Mucosa of stomach (tissue), 1 donor: ENCODE results near the gene ACSL1.
A peak's percentile ranks its signal among the peaks of the same experiment; 100 is the strongest.

Source experiments
- H3K27me3 ChIP-seq: one replicate; pipeline ENCODE4 v1.7.0; 2013; ENCODE audit warnings: mild to moderate bottlenecking, low read length; ENCODE audit not compliant: control insufficient read depth, insufficient read depth
- H3K36me3 ChIP-seq: one replicate; pipeline ENCODE4 v1.7.0; 2013; ENCODE audit warnings: low read length; ENCODE audit not compliant: control insufficient read depth, insufficient read depth
- H3K4me1 ChIP-seq: one replicate; pipeline ENCODE4 v1.7.0; 2013; ENCODE audit warnings: mild to moderate bottlenecking, low read length; ENCODE audit not compliant: control insufficient read depth, insufficient read depth
- H3K4me3 ChIP-seq: one replicate; pipeline ENCODE4 v1.7.0; 2013; ENCODE audit warnings: low read length
- H3K9ac ChIP-seq: one replicate; pipeline ENCODE4 v1.7.0; 2013; ENCODE audit warnings: mild to moderate bottlenecking, low read length, moderate library complexity
- H3K9me3 ChIP-seq: one replicate; pipeline ENCODE4 v1.7.0; 2013; ENCODE audit warnings: mild to moderate bottlenecking, low read length, moderate library complexity; ENCODE audit not compliant: control insufficient read depth
- donor health status: Pancreatic carcinoma.

The ACSL1 gene, protein sequence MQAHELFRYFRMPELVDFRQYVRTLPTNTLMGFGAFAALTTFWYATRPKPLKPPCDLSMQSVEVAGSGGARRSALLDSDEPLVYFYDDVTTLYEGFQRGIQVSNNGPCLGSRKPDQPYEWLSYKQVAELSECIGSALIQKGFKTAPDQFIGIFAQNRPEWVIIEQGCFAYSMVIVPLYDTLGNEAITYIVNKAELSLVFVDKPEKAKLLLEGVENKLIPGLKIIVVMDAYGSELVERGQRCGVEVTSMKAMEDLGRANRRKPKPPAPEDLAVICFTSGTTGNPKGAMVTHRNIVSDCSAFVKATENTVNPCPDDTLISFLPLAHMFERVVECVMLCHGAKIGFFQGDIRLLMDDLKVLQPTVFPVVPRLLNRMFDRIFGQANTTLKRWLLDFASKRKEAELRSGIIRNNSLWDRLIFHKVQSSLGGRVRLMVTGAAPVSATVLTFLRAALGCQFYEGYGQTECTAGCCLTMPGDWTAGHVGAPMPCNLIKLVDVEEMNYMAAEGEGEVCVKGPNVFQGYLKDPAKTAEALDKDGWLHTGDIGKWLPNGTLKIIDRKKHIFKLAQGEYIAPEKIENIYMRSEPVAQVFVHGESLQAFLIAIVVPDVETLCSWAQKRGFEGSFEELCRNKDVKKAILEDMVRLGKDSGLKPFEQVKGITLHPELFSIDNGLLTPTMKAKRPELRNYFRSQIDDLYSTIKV

GRCh38 chr4:184825896-184826690 is at the start of gene ACSL1:
TSS of gene ACSL1 (minus strand) at chr4:184825968. CDS start at chr4:184803514, 22,454 bp downstream.
- Histone ChIP-seq H3K9me3 (no peaks in the 10 kb centered on the region), H3K36me3 (no peaks in the 10 kb centered on the region), H3K4me1 (peaks cover 8% of the 10 kb centered on the region), H3K9ac (peak within 1 kb of the TSS; percentile 55), H3K27me3 (peaks cover 4% of the 10 kb centered on the region), H3K4me3 (no peak within 1 kb of the TSS)

GRCh38 chr4:184873054-184873453 is 47.3 kb upstream of the ACSL1 start:
- Histone ChIP-seq H3K9me3 (no peaks in the 10 kb centered on the region), H3K4me1 (no peaks in the 10 kb centered on the region), H3K36me3 (no peaks in the 10 kb centered on the region), H3K4me3 (no peak overlapping the region), H3K9ac (no peak overlapping the region), H3K27me3 (no peaks in the 10 kb centered on the region)

DNA sequence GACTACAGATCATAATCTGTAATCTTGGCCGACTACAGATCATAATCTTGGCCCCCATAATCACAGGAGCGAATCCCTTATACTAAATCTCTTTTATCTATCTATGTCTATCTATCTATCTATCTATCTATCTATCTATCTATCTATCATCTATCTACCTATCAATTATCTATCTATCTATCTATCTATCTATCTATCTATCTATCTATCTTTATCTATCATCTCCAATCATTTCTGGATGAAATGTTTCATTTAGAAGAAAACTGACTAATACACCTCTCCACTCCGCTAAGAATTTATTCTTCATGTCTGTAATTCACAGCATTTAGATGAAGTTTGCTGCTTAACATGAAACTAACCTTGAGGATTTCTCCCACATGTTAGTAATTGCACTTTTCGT is 45.0 kb upstream of the ACSL1 start:
- no peaks in the 10 kb centered on the region for H3K9me3 ChIP-seq
- H3K4me3 ChIP-seq: no peak overlapping the region
- peaks cover 3% of the 10 kb centered on the region for H3K27me3 ChIP-seq

DNA sequence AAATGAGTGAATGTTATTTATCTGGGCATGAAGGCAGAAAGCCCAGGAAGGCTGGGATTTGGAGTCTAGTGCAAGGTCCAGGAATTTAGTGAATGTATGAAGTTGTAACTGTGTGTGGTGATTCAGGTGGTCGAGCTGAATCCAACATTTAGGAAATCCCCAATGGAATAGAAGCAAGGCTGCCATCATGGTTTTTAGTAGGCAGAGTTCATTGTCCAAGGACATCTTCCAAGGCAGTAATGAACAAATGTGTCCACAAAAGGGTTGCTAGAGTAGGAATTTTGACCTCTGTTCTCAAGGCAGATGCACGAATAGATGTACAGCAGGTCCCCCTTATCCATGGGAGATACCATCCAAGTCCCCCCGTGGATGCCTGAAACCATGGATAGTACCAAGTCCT is 42.9 kb upstream of the ACSL1 start:
- Histone ChIP-seq H3K27me3 (peaks cover 3% of the 10 kb centered on the region), H3K36me3 (no peaks in the 10 kb centered on the region), H3K9ac (no peak overlapping the region), H3K4me3 (no peak overlapping the region), H3K4me1 (no peaks in the 10 kb centered on the region), H3K9me3 (no peaks in the 10 kb centered on the region)

More for the DNA sequence above, 45.0 kb upstream of the ACSL1 start:
- Histone ChIP-seq H3K36me3 (no peaks in the 10 kb centered on the region), H3K9ac (no peak overlapping the region), H3K4me1 (no peaks in the 10 kb centered on the region)

GRCh38 chr4:184863916-184864315 is 38.1 kb upstream of the ACSL1 start:
- Histone ChIP-seq H3K9me3 (no peaks in the 10 kb centered on the region), H3K36me3 (no peaks in the 10 kb centered on the region), H3K9ac (no peak overlapping the region), H3K4me3 (no peak overlapping the region), H3K4me1 (no peaks in the 10 kb centered on the region), H3K27me3 (peaks cover 3% of the 10 kb centered on the region)

GRCh38 chr4:184861047-184861446 is 35.3 kb upstream of the ACSL1 start:
- Histone ChIP-seq H3K9ac (no peak overlapping the region), H3K4me3 (no peak overlapping the region), H3K36me3 (no peaks in the 10 kb centered on the region), H3K27me3 (no peaks in the 10 kb centered on the region), H3K9me3 (no peaks in the 10 kb centered on the region), H3K4me1 (no peaks in the 10 kb centered on the region)

- no peak overlapping the region for H3K4me3 ChIP-seq
- no peaks in the 10 kb centered on the region for H3K36me3 ChIP-seq
- H3K9ac ChIP-seq: no peak overlapping the region
- H3K27me3 ChIP-seq: no peaks in the 10 kb centered on the region
- H3K9me3 ChIP-seq: no peaks in the 10 kb centered on the region
- no peaks in the 10 kb centered on the region for H3K4me1 ChIP-seq
These were observed 34.4 kb upstream of the ACSL1 start for GRCh38 chr4:184860018-184860779.

GRCh38 chr4:184857441-184858121 is 31.8 kb upstream of the ACSL1 start:
- no peaks in the 10 kb centered on the region for H3K9me3 ChIP-seq
- no peak overlapping the region for H3K9ac ChIP-seq
- H3K36me3 ChIP-seq: no peaks in the 10 kb centered on the region
- no peaks in the 10 kb centered on the region for H3K4me1 ChIP-seq
- H3K27me3 ChIP-seq: no peaks in the 10 kb centered on the region
- no peak overlapping the region for H3K4me3 ChIP-seq

- no peaks in the 10 kb centered on the region for H3K4me1 ChIP-seq
- H3K4me3 ChIP-seq: no peak overlapping the region
- H3K27me3 ChIP-seq: no peaks in the 10 kb centered on the region
- H3K36me3 ChIP-seq: no peaks in the 10 kb centered on the region
- no peak overlapping the region for H3K9ac ChIP-seq
- no peaks in the 10 kb centered on the region for H3K9me3 ChIP-seq
These were observed 30.5 kb upstream of the ACSL1 start for GRCh38 chr4:184856277-184856609.

- Histone ChIP-seq H3K27me3 (no peaks in the 10 kb centered on the region), H3K4me1 (no peaks in the 10 kb centered on the region), H3K4me3 (no peak overlapping the region), H3K36me3 (no peaks in the 10 kb centered on the region), H3K9ac (no peak overlapping the region), H3K9me3 (no peaks in the 10 kb centered on the region)
These were observed 28.9 kb upstream of the ACSL1 start for GRCh38 chr4:184854673-184855072.

DNA sequence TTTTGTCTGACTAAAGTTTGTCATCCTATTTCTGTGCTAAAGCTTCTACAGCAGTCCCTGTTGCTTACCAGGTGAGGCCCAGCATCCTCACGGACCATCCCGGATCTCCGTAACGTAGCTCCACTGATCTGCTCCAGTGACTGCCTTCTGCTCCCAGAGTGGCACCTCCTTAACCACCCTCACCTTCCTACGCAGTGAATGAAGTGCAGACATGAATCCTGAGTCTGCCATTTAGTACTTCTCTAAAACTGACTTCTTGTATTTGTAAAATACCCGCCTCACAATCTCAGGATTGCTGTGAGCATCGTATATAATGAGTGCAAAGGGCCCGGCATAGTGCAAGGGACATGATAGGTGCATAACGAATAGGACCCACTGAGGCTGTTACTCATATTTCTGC is 27.7 kb upstream of the ACSL1 start:
- no peak overlapping the region for H3K9ac ChIP-seq
- no peaks in the 10 kb centered on the region for H3K27me3 ChIP-seq
- no peaks in the 10 kb centered on the region for H3K36me3 ChIP-seq
- no peaks in the 10 kb centered on the region for H3K4me1 ChIP-seq
- H3K4me3 ChIP-seq: no peak overlapping the region
- no peaks in the 10 kb centered on the region for H3K9me3 ChIP-seq
